HPDE6-E6E7 (cell line): ENCODE measurements around the gene CDH2.

Experiments
- DNase-seq: peaks from one replicate; pipeline ENCODE4 v3.0.0; 2011; ENCODE audit warnings: missing footprints; ENCODE audit errors: extremely low spot score

The CDH2 gene

GRCh38 chr18:28045176-28045810 lies 131.6 kb downstream of the CDH2 start:
- no peak for DNase-seq

- no peak for DNase-seq
Measured at GRCh38 chr18:28044036-28044435, 132.9 kb downstream of the CDH2 start.

GRCh38 chr18:28043631-28044030 lies 133.3 kb downstream of the CDH2 start:
- DNase-seq = no peak

GRCh38 chr18:28041366-28041765 lies 135.6 kb downstream of the CDH2 start:
- DNase-seq = no peak

- no peak for DNase-seq
Measured at GRCh38 chr18:28040716-28041115, 136.2 kb downstream of the CDH2 start.

- no peak for DNase-seq
Measured at GRCh38 chr18:28040211-28040610, 136.7 kb downstream of the CDH2 start.

- DNase-seq = no peak
Measured at GRCh38 chr18:28039691-28040090, 137.2 kb downstream of the CDH2 start.

GRCh38 chr18:28039078-28039477 lies 137.9 kb downstream of the CDH2 start:
- DNase-seq = no peak

- DNase-seq = no peak
Measured at GRCh38 chr18:28036488-28036887, 140.4 kb downstream of the CDH2 start.

GRCh38 chr18:28034567-28034966 lies 142.4 kb downstream of the CDH2 start:
- no peak for DNase-seq

GRCh38 chr18:28032177-28032576 lies 144.8 kb downstream of the CDH2 start:
- peak; percentile 8 for DNase-seq

GRCh38 chr18:28030458-28030857 lies 146.5 kb downstream of the CDH2 start:
- no peak for DNase-seq

- DNase-seq = no peak
Measured at GRCh38 chr18:28027755-28028154, 149.2 kb downstream of the CDH2 start.

GRCh38 chr18:28019425-28020108 lies 157.4 kb downstream of the CDH2 start:
- no peak for DNase-seq

GRCh38 chr18:28018351-28018750 lies 158.6 kb downstream of the CDH2 start:
- DNase-seq = no peak

- DNase-seq = no peak
Measured at GRCh38 chr18:28015671-28016070, 161.3 kb downstream of the CDH2 start.

- no peak for DNase-seq
Measured at GRCh38 chr18:28013066-28013465, 163.9 kb downstream of the CDH2 start.

GRCh38 chr18:28012336-28012735 lies 164.6 kb downstream of the CDH2 start:
- DNase-seq = no peak

GRCh38 chr18:28009589-28009988 lies 167.3 kb downstream of the CDH2 start:
- DNase-seq = no peak

GRCh38 chr18:28007841-28008240 lies 169.1 kb downstream of the CDH2 start:
- no peak for DNase-seq

- DNase-seq = no peak
Measured at GRCh38 chr18:28005164-28005563, 171.8 kb downstream of the CDH2 start.

- no peak for DNase-seq
Measured at GRCh38 chr18:28004606-28005005, 172.3 kb downstream of the CDH2 start.

- DNase-seq = peak; percentile 12
Measured at GRCh38 chr18:28003451-28003850, 173.5 kb downstream of the CDH2 start.

- no peak for DNase-seq
Measured at GRCh38 chr18:28002841-28003240, 174.1 kb downstream of the CDH2 start.
